Astrocyte (in vitro differentiated cells and primary cell): ENCODE measurements around the gene PPP6R1. TPM values are rescaled to one million over a fixed set of nuclear protein-coding genes. Genes with fewer than 3 reads are reported as not detected.

ENCODE experiments used
- DNase-seq: peaks from one replicate; pipeline ENCODE4 v3.0.0-alpha.2; 2010; ENCODE audit warnings: low read depth
- FAIRE-seq: peaks from 2 replicates; lab custom pipeline; 2011; peaks lifted over from hg19 to GRCh38; lab: Jason Lieb, UNC
- H2AFZ ChIP-seq: 2 replicates; pipeline ENCODE4 v1.6.0; 2012; ENCODE audit warnings: low read depth, low read length, inconsistent platforms
- H3K27ac ChIP-seq: 2 replicates; pipeline ENCODE4 v1.5.1; 2011; ENCODE audit warnings: low read depth, low read length, inconsistent platforms
- H3K27me3 ChIP-seq: 2 replicates; pipeline ENCODE4 v1.6.0; 2011; ENCODE audit warnings: low read length, inconsistent platforms; ENCODE audit not compliant: insufficient read depth
- H3K36me3 ChIP-seq: 2 replicates; pipeline ENCODE4 v1.5.1; 2011; ENCODE audit warnings: low read length, inconsistent platforms; ENCODE audit not compliant: insufficient read depth
- H3K4me1 ChIP-seq: 2 replicates; pipeline ENCODE4 v1.5.1; 2011; ENCODE audit warnings: low read length, inconsistent platforms; ENCODE audit not compliant: insufficient read depth
- H3K4me2 ChIP-seq: 2 replicates; pipeline ENCODE4 v1.6.0; 2012; ENCODE audit warnings: low read length, inconsistent platforms
- H3K4me3 ChIP-seq: 2 replicates; pipeline ENCODE4 v1.5.1; 2011; ENCODE audit warnings: low read depth, mild to moderate bottlenecking, low read length, inconsistent platforms; ENCODE audit not compliant: insufficient read depth
- H3K79me2 ChIP-seq: 2 replicates; pipeline ENCODE4 v1.6.0; 2012; ENCODE audit warnings: mild to moderate bottlenecking, low read length, inconsistent platforms; ENCODE audit not compliant: insufficient read depth
- H3K9ac ChIP-seq: 2 replicates; pipeline ENCODE4 v1.6.0; 2012; ENCODE audit warnings: mild to moderate bottlenecking, low read length, inconsistent platforms
- H3K9me3 ChIP-seq: 2 replicates; pipeline ENCODE4 v1.5.1; 2012; ENCODE audit warnings: low read depth, mild to moderate bottlenecking, low read length, inconsistent platforms; ENCODE audit not compliant: insufficient read depth
- H4K20me1 ChIP-seq: 2 replicates; pipeline ENCODE4 v1.6.0; 2012; ENCODE audit warnings: low read length, inconsistent platforms; ENCODE audit not compliant: insufficient read depth
- H3K27ac Mint-ChIP-seq: one replicate; pipeline ENCODE4 v1.8.0; 2021; ENCODE audit warnings: mild to moderate bottlenecking, mixed read lengths; ENCODE audit not compliant: unreplicated experiment
- H3K27me3 Mint-ChIP-seq: one replicate; pipeline ENCODE4 v1.8.0; 2021; ENCODE audit warnings: low read depth, mixed read lengths; ENCODE audit not compliant: unreplicated experiment
- H3K36me3 Mint-ChIP-seq: one replicate; pipeline ENCODE4 v1.8.0; 2021; ENCODE audit warnings: low read depth, mixed read lengths; ENCODE audit not compliant: unreplicated experiment
- H3K4me1 Mint-ChIP-seq: one replicate; pipeline ENCODE4 v1.8.0; 2021; ENCODE audit warnings: low read depth, mixed read lengths; ENCODE audit not compliant: unreplicated experiment
- H3K4me3 Mint-ChIP-seq: one replicate; pipeline ENCODE4 v1.8.0; 2021; ENCODE audit warnings: mild to moderate bottlenecking, moderate library complexity, mixed read lengths; ENCODE audit not compliant: unreplicated experiment
- H3K9me3 Mint-ChIP-seq: one replicate; pipeline ENCODE4 v1.8.0; 2021; ENCODE audit warnings: mild to moderate bottlenecking, mixed read lengths; ENCODE audit not compliant: unreplicated experiment
- CTCF ChIP-seq: IDR thresholded peaks from 2 replicates; pipeline ENCODE4 v1.5.1; 2011; ENCODE audit warnings: low read depth, mild to moderate bottlenecking, inconsistent platforms, low read length, moderate library complexity; ENCODE audit not compliant: insufficient read depth
- EZH2 ChIP-seq: IDR thresholded peaks from 2 replicates; pipeline ENCODE4 v1.6.1; 2012; ENCODE audit warnings: mild to moderate bottlenecking, low read length, inconsistent platforms; ENCODE audit not compliant: insufficient read depth
- total RNA-seq: library from RNA; stranded (reverse); gene quantifications from 2 replicates; pipeline ENCODE4 v1.2.1, GENCODE V29; 2021

Gene PPP6R1
- total RNA-seq, 1 donor from 2014 or later: 75.2 TPM

DNA sequence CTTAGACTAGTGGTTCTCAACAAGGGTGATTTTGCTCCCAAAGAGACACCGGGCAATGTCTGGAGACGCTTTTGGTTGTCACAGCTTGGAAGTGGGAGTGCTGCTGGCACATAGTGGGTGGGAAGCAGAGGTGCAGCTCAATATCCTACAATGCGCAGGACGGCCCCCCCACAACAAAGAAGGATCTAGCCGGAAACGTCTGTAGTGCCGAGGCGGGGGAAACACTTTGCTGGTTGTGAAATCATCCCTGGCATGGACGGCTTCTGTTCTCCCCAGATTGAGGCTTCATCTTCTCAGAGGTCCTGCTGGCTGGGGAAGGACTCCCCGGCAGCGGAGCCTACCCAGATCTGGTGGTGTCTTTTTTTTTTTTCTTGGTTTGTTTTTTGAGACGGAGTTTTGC lies 65.3 kb downstream of the PPP6R1 start:
- Histone ChIP-seq H2AFZ (no peak overlapping the region), H3K4me1 (peaks cover 3% of the 10 kb centered on the region), H3K4me2 (no peak overlapping the region), H3K27ac (no peak overlapping the region), H3K27me3 (no peaks in the 10 kb centered on the region), H3K9me3 (no peaks in the 10 kb centered on the region), H4K20me1 (no peaks in the 10 kb centered on the region), H3K9ac (no peak overlapping the region), H3K36me3 (no peaks in the 10 kb centered on the region), H3K79me2 (no peaks in the 10 kb centered on the region), H3K4me3 (no peak overlapping the region)
- Mint-ChIP-seq H3K9me3 (peaks cover 2% of the 10 kb centered on the region), H3K4me3 (no peak overlapping the region), H3K27ac (no peak overlapping the region), H3K36me3 (peaks cover 3% of the 10 kb centered on the region), H3K27me3 (peaks cover 26% of the 10 kb centered on the region), H3K4me1 (no peaks in the 10 kb centered on the region)
- FAIRE-seq (no peak), DNase-seq (no peak)
- TF ChIP-seq CTCF (no peak), EZH2 (no peak)

- Mint-ChIP-seq H3K36me3 (no peaks in the 10 kb centered on the region), H3K27ac (no peak overlapping the region), H3K4me1 (no peaks in the 10 kb centered on the region), H3K4me3 (no peak overlapping the region), H3K27me3 (peaks cover 40% of the 10 kb centered on the region), H3K9me3 (no peaks in the 10 kb centered on the region)
- no peaks in the 10 kb centered on the region for H3K36me3 ChIP-seq
- H3K27me3 ChIP-seq: no peaks in the 10 kb centered on the region
- H3K4me3 ChIP-seq: no peak overlapping the region
- FAIRE-seq (no peak), DNase-seq (peak; percentile 96)
- H4K20me1 ChIP-seq: no peaks in the 10 kb centered on the region
- TF ChIP-seq CTCF: no peak
- no peak for TF ChIP-seq EZH2
- H3K4me2 ChIP-seq: peak overlapping the region; percentile 21
- H2AFZ ChIP-seq: peak overlapping the region; percentile 49
- peak overlapping the region; percentile 54 for H3K27ac ChIP-seq
- peak overlapping the region; percentile 48 for H3K9ac ChIP-seq
- no peaks in the 10 kb centered on the region for H3K79me2 ChIP-seq
- H3K9me3 ChIP-seq: no peaks in the 10 kb centered on the region
- H3K4me1 ChIP-seq: peaks cover 3% of the 10 kb centered on the region
Observed at GRCh38 chr19:55189403-55189835, 69.4 kb downstream of the PPP6R1 start.

GRCh38 chr19:55188625-55189024 lies 70.2 kb downstream of the PPP6R1 start:
- Mint-ChIP-seq H3K4me1 (no peaks in the 10 kb centered on the region), H3K27me3 (peaks cover 40% of the 10 kb centered on the region), H3K36me3 (no peaks in the 10 kb centered on the region), H3K27ac (no peak overlapping the region), H3K4me3 (no peak overlapping the region), H3K9me3 (no peaks in the 10 kb centered on the region)
- Histone ChIP-seq H3K27me3 (no peaks in the 10 kb centered on the region), H3K36me3 (no peaks in the 10 kb centered on the region), H4K20me1 (no peaks in the 10 kb centered on the region), H3K27ac (peak overlapping the region; percentile 54), H3K9me3 (no peaks in the 10 kb centered on the region), H3K4me1 (peaks cover 3% of the 10 kb centered on the region), H3K79me2 (no peaks in the 10 kb centered on the region), H3K4me3 (no peak overlapping the region), H3K4me2 (peak overlapping the region; percentile 21), H3K9ac (peak overlapping the region; percentile 48), H2AFZ (no peak overlapping the region)
- TF ChIP-seq EZH2 (no peak), CTCF (no peak)
- no peak for FAIRE-seq
- DNase-seq: no peak
